Subcutaneous adipose tissue (tissue), 4 donors: ENCODE data around the gene SPON2. TPM values are rescaled to one million over a fixed set of nuclear protein-coding genes. Genes with fewer than 3 reads are reported as not detected.

Experiments used
- CTCF ChIP-seq: fragments of 450-650 bp; IDR thresholded peaks from one replicate; pipeline ENCODE4 v1.5.1; 2016; ENCODE audit warnings: low read depth, mild to moderate bottlenecking, control low read depth, antibody characterized with exemption, moderate library complexity
- total RNA-seq, 4 donors: library from RNA; depleted of rRNA; stranded (reverse); fragments of >200 nt; gene quantifications; one replicate each; pipeline ENCODE4 v1.1.0, GENCODE V29; 2016

SPON2 gene
- total RNA-seq, 4 donors from 2014 or later = 14.3 to 67.2 (median 46.4) TPM

- TF ChIP-seq CTCF = no peak
These were observed 17.1 kb downstream of the SPON2 start for GRCh38 chr4:1155314-1155713.

- TF ChIP-seq CTCF = no peak
These were observed 17.7 kb downstream of the SPON2 start for GRCh38 chr4:1154523-1155182.

GRCh38 chr4:1154126-1154522 lies 18.3 kb downstream of the SPON2 start:
- no peak for TF ChIP-seq CTCF

GRCh38 chr4:1153567-1154090 lies 18.8 kb downstream of the SPON2 start:
- no peak for TF ChIP-seq CTCF

- no peak for TF ChIP-seq CTCF
These were observed 20.1 kb downstream of the SPON2 start for GRCh38 chr4:1152290-1152689.

GRCh38 chr4:1151541-1151940 lies 20.8 kb downstream of the SPON2 start:
- TF ChIP-seq CTCF = no peak

- TF ChIP-seq CTCF = no peak
These were observed 21.5 kb downstream of the SPON2 start for GRCh38 chr4:1150875-1151274.
